NCI-H226 (cell line): Measurements from ENCODE around the gene GPR65.
"Not testable (repeated sequence)": the region's sequence is repeated elsewhere in the genome, so short reads cannot be mapped to it uniquely, and the experiment has no call there.

Experiments used
- DNase-seq: peaks from one replicate; pipeline ENCODE4 v3.0.0-alpha.2; 2015

The GPR65 gene

GRCh38 chr14:88004506-88005036 is 364 bp upstream of the GPR65 start:
- DNase-seq: no peak

- no peak for DNase-seq
Observed at GRCh38 chr14:88005978-88006851, 1.3 kb downstream of the GPR65 start.

- DNase-seq: no peak
Observed at GRCh38 chr14:88007608-88008007, 2.7 kb downstream of the GPR65 start.

GRCh38 chr14:88008039-88008742 is 3.3 kb downstream of the GPR65 start:
- DNase-seq: no peak

- DNase-seq: no peak
Observed at GRCh38 chr14:88009486-88009885, 4.6 kb downstream of the GPR65 start.

GRCh38 chr14:88010331-88010730 is 5.4 kb downstream of the GPR65 start:
- DNase-seq: no peak

- no peak for DNase-seq
Observed at GRCh38 chr14:88012495-88012894, 7.6 kb downstream of the GPR65 start.

GRCh38 chr14:88013750-88014349 is 8.9 kb downstream of the GPR65 start:
- DNase-seq: no peak

GRCh38 chr14:88016768-88017167 is 11.8 kb downstream of the GPR65 start:
- no peak for DNase-seq

- DNase-seq: no peak
Observed at GRCh38 chr14:88017535-88017934, 12.6 kb downstream of the GPR65 start.

GRCh38 chr14:88023658-88024187 is 18.8 kb downstream of the GPR65 start:
- DNase-seq: no peak

GRCh38 chr14:88024252-88025086 is 19.5 kb downstream of the GPR65 start:
- DNase-seq: not testable (repeated sequence)

GRCh38 chr14:88025313-88025712 is 20.4 kb downstream of the GPR65 start:
- no peak for DNase-seq

GRCh38 chr14:88026890-88027289 is 22.0 kb downstream of the GPR65 start:
- no peak for DNase-seq

GRCh38 chr14:88029500-88029899 is 24.6 kb downstream of the GPR65 start:
- DNase-seq: no peak

- no peak for DNase-seq
Observed at GRCh38 chr14:88030079-88030478, 25.1 kb downstream of the GPR65 start.

- no peak for DNase-seq
Observed at GRCh38 chr14:88030892-88031291, 26.0 kb downstream of the GPR65 start.

- no peak for DNase-seq
Observed at GRCh38 chr14:88032373-88032772, 27.4 kb downstream of the GPR65 start.

GRCh38 chr14:88034076-88034475 is 29.1 kb downstream of the GPR65 start:
- DNase-seq: no peak

- DNase-seq: no peak
Observed at GRCh38 chr14:88036422-88036821, 31.5 kb downstream of the GPR65 start.

GRCh38 chr14:88037325-88037724 is 32.4 kb downstream of the GPR65 start:
- DNase-seq: no peak

GRCh38 chr14:88039197-88039596 is 34.3 kb downstream of the GPR65 start:
- DNase-seq: no peak
